NB4 (cell line): ENCODE results near the gene SAMD5.

ENCODE experiments used
- POLR2A ChIP-seq: IDR thresholded peaks from 2 replicates; pipeline ENCODE4 v1.6.1; 2011; ENCODE audit warnings: mild to moderate bottlenecking; ENCODE audit not compliant: insufficient read length; ENCODE audit errors: extremely low read depth
- TF ChIP-seq, protein P1 (sequence below): IDR thresholded peaks from one replicate; pipeline ENCODE4 v1.5.1; 2012; ENCODE audit warnings: low read depth, low read length

DNA sequence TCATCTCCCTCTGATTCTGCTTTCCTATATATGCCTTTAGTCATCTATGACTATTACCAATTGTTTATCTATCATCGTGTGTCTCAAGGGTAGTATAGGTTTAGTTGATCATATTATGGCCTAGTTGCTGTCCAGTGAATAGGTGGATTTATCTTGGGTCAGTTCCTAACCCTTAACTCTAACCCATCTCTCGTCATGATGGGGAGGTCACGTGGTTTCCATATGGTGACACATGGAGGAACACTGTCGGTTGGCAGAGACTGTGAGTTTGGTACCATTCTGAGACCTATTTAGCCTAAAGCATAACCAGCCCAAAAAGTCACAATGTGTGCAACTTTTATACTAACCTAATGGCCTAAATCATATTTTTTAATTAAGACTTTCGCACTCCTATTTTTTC is 103.5 kb downstream of the SAMD5 start:
- TF ChIP-seq, protein P1, sequence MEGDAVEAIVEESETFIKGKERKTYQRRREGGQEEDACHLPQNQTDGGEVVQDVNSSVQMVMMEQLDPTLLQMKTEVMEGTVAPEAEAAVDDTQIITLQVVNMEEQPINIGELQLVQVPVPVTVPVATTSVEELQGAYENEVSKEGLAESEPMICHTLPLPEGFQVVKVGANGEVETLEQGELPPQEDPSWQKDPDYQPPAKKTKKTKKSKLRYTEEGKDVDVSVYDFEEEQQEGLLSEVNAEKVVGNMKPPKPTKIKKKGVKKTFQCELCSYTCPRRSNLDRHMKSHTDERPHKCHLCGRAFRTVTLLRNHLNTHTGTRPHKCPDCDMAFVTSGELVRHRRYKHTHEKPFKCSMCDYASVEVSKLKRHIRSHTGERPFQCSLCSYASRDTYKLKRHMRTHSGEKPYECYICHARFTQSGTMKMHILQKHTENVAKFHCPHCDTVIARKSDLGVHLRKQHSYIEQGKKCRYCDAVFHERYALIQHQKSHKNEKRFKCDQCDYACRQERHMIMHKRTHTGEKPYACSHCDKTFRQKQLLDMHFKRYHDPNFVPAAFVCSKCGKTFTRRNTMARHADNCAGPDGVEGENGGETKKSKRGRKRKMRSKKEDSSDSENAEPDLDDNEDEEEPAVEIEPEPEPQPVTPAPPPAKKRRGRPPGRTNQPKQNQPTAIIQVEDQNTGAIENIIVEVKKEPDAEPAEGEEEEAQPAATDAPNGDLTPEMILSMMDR: no peak
- TF ChIP-seq POLR2A: no peak
